HG02610 (cell line): ENCODE results near the gene WAC.
A peak's percentile ranks its signal among the peaks of the same experiment; 100 is the strongest.
"Not testable (repeated sequence)": the region's sequence is repeated elsewhere in the genome, so short reads cannot be mapped to it uniquely, and the experiment has no call there.

Source experiments
- ATAC-seq: cut with Tn5 transposase; IDR thresholded peaks from one replicate; pipeline ENCODE4 v1.9.1; 2021; ENCODE audit warnings: mild to moderate bottlenecking, moderate library complexity; ENCODE audit not compliant: unreplicated experiment

The WAC gene

GRCh38 chr10:28606568-28606967 lies 73.7 kb downstream of the WAC start:
- ATAC-seq: no peak

- ATAC-seq: not testable (repeated sequence)
Observed at GRCh38 chr10:28609636-28610035, 76.7 kb downstream of the WAC start.

- ATAC-seq: no peak
Observed at GRCh38 chr10:28612877-28613276, 80.0 kb downstream of the WAC start.

- ATAC-seq: no peak
Observed at GRCh38 chr10:28616514-28616913, 83.6 kb downstream of the WAC start.

- ATAC-seq: no peak
Observed at GRCh38 chr10:28619455-28619854, 86.5 kb downstream of the WAC start.

GRCh38 chr10:28620251-28620650 lies 87.3 kb downstream of the WAC start:
- no peak for ATAC-seq

GRCh38 chr10:28623483-28623882 lies 90.6 kb downstream of the WAC start:
- no peak for ATAC-seq

GRCh38 chr10:28624351-28624750 lies 91.4 kb downstream of the WAC start:
- ATAC-seq: no peak

GRCh38 chr10:28627102-28627501 lies 94.2 kb downstream of the WAC start:
- ATAC-seq: no peak

GRCh38 chr10:28628184-28628893 lies 95.4 kb downstream of the WAC start:
- ATAC-seq: no peak

GRCh38 chr10:28631896-28632583 lies 99.1 kb downstream of the WAC start:
- no peak for ATAC-seq

GRCh38 chr10:28632584-28632945 lies 99.6 kb downstream of the WAC start:
- no peak for ATAC-seq

GRCh38 chr10:28633750-28634149 lies 100.8 kb downstream of the WAC start:
- ATAC-seq: no peak

- no peak for ATAC-seq
Observed at GRCh38 chr10:28637346-28637745, 104.4 kb downstream of the WAC start.

GRCh38 chr10:28638392-28638791 lies 105.5 kb downstream of the WAC start:
- ATAC-seq: no peak

GRCh38 chr10:28640551-28640950 lies 107.6 kb downstream of the WAC start:
- ATAC-seq: no peak

- ATAC-seq: no peak
Observed at GRCh38 chr10:28644647-28645046, 111.7 kb downstream of the WAC start.

- no peak for ATAC-seq
Observed at GRCh38 chr10:28652106-28652505, 119.2 kb downstream of the WAC start.

GRCh38 chr10:28652703-28653102 lies 119.8 kb downstream of the WAC start:
- no peak for ATAC-seq

GRCh38 chr10:28658824-28659223 lies 125.9 kb downstream of the WAC start:
- not testable (repeated sequence) for ATAC-seq

- no peak for ATAC-seq
Observed at GRCh38 chr10:28661035-28661434, 128.1 kb downstream of the WAC start.

- ATAC-seq: peak; percentile 83
Observed at GRCh38 chr10:28663576-28664368, 130.9 kb downstream of the WAC start.
